Ovary (tissue), 9 donors: ENCODE data around the gene TTC9C. TPM values are rescaled to one million over a fixed set of nuclear protein-coding genes. Genes with fewer than 3 reads are reported as not detected.

Experiments
- DNase-seq, 5 donors: peaks; one replicate each; pipeline ENCODE4 v3.0.0-alpha.2; 2019 to 2020
- H3K27ac ChIP-seq, 2 donors: fragments of 200-600 bp; one replicate each; pipeline versions ENCODE4 v1.5.1 to v1.8.0; 2019 to 2022
- H3K27me3 ChIP-seq: fragments of 200-600 bp; one replicate; pipeline ENCODE4 v1.8.0; 2022
- H3K36me3 ChIP-seq: fragments of 200-600 bp; sonication (generic); one replicate; pipeline ENCODE4 v1.5.1; 2019
- H3K4me1 ChIP-seq: one replicate; pipeline ENCODE4 v1.8.1; 2013; ENCODE audit warnings: mild to moderate bottlenecking, moderate library complexity; ENCODE audit not compliant: insufficient read depth
- H3K4me3 ChIP-seq: fragments of 200-600 bp; sonication (generic); one replicate; pipeline ENCODE4 v1.5.1; 2017
- H3K9me3 ChIP-seq, 2 donors: fragments of 200-600 bp in 1 of 2; sonication (generic) in 1 of 2; one replicate each; pipeline versions ENCODE4 v1.5.1 to v1.8.1; 2013 to 2019; ENCODE audit warnings: mild to moderate bottlenecking in 1 of 2, moderate library complexity in 1 of 2
- EP300 ChIP-seq: sonication (generic); formaldehyde crosslinking; IDR thresholded peaks from one replicate; pipeline ENCODE4 v1.6.1; 2017; ENCODE audit warnings: antibody characterized with exemption
- POLR2A ChIP-seq: fragments of 450-650 bp; IDR thresholded peaks from one replicate; pipeline ENCODE4 v1.6.1; 2017; ENCODE audit warnings: antibody characterized with exemption, mild to moderate bottlenecking, moderate library complexity
- WGBS, 3 donors: extraction: QIAGEN DNeasy Blood & Tissue Kit in 1 of 3; methylation state at CpG; one replicate each; pipeline versions ENCODE4 v1.1.5 to v1.1.7; 2013 to 2017; 5-methylcytosine and 5-hydroxymethylcytosine counted together
- intact Hi-C, 4 donors: fragments of 100-400 bp; cut with DNase I; formaldehyde crosslinking; loops; one replicate each; pipeline versions ENCODE4 v1.11.0 to v1.15.1; 2022 to 2023
- polyA plus RNA-seq, 2 donors: library from polyadenylated mRNA; stranded (reverse); fragments of 200-250 nt in 1 of 2; fragments of 350-450 nt in 1 of 2; fragmentation: Illumina TruSeq in 1 of 2; extraction: RNeasy Lipid Tissue Mini Kit (QIAGEN cat#74804) in 1 of 2; gene quantifications; one replicate each; pipeline ENCODE4 v1.2.3, GENCODE V29; 2013 to 2014
- total RNA-seq, 7 donors: library from RNA; depleted of rRNA in 2 of 7; stranded (reverse); fragments of >200 nt in 2 of 7; fragmentation: NEBNext Ultra II Directional in 3 of 7; extraction: Animal tissue kit (Norgen Biotek cat#: 25700) in 3 of 7; gene quantifications; one replicate each; pipeline versions ENCODE4 v1.1.0 to v1.2.4, GENCODE V29; 2016 to 2023
- TF ChIP-seq, protein P1 (sequence below), 3 donors: fragments of 450-650 bp in 2 of 3; fragments of 200-600 bp in 1 of 3; IDR thresholded peaks; one replicate each; pipeline versions ENCODE4 v1.5.1 to v1.8.0; 2016 to 2022; ENCODE audit warnings: antibody characterized with exemption in 3 of 3, mild to moderate bottlenecking in 1 of 3
- donor health status: DM: no; HTN: no; CAD: no; lungs with moderate emphysema.
- donor health status: DM: no; HTN: no; CAD: no.
- donor health status: Bipolar disorder and iron deficiency.
- donor health status: DM: yes; HTN: yes; CAD: no.
- donor health status: DM: no; HTN: no; CAD: no.
- donor health status: DM: yes; HTN: yes; CAD: no.

Gene TTC9C
- total and polyA plus RNA-seq, 9 donors: 19.4 to 53.6 (median 30.5) TPM

DNA sequence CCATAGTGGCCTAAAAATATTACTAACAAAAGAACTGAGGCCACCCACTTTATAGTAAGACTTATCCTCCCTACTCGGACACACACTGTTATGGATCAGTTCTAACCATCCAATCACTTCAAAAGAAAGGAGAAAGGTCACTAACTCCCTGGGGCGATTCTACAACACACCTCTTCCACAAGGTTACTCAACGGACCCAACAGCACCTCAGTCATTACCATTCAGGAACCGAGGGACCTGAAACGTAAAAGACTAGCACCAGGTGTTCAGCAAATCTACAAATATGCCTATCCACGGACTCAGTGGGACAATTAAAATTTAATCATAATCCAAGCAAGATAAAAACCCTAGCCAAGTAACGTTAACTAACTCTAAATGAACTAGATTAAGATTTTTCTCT, 2.6 kb upstream of the TTC9C start:
- H3K4me1 ChIP-seq: peaks cover 3% of the 10 kb centered on the region
- H3K27me3 ChIP-seq: no peaks in the 10 kb centered on the region
- 0 to 1% (median 1%) methylated on average over 7 of the region's 7 CpGs for WGBS, 3 donors
- TF ChIP-seq POLR2A: no peak
- no peak for TF ChIP-seq EP300
- TF ChIP-seq, protein P1, sequence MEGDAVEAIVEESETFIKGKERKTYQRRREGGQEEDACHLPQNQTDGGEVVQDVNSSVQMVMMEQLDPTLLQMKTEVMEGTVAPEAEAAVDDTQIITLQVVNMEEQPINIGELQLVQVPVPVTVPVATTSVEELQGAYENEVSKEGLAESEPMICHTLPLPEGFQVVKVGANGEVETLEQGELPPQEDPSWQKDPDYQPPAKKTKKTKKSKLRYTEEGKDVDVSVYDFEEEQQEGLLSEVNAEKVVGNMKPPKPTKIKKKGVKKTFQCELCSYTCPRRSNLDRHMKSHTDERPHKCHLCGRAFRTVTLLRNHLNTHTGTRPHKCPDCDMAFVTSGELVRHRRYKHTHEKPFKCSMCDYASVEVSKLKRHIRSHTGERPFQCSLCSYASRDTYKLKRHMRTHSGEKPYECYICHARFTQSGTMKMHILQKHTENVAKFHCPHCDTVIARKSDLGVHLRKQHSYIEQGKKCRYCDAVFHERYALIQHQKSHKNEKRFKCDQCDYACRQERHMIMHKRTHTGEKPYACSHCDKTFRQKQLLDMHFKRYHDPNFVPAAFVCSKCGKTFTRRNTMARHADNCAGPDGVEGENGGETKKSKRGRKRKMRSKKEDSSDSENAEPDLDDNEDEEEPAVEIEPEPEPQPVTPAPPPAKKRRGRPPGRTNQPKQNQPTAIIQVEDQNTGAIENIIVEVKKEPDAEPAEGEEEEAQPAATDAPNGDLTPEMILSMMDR (IDR thresholded peaks at IDR 0.05): no peak
- no peaks in the 10 kb centered on the region for H3K36me3 ChIP-seq
- intact Hi-C loops: loop anchor here in 3 of 4 donors (5.0 kb wide), 3 partner anchors 48 to 117 kb away; partner anchors contain the start of genes LBHD1 (in 1 of the 3), UBXN1 (in 1 of the 3) and UQCC3 (in 1 of the 3)
- no peak overlapping the region for H3K27ac ChIP-seq
- DNase-seq: no peak
- peak overlapping the region; percentile 91 for H3K4me3 ChIP-seq
- H3K9me3 ChIP-seq: no peaks in the 10 kb centered on the region

DNA sequence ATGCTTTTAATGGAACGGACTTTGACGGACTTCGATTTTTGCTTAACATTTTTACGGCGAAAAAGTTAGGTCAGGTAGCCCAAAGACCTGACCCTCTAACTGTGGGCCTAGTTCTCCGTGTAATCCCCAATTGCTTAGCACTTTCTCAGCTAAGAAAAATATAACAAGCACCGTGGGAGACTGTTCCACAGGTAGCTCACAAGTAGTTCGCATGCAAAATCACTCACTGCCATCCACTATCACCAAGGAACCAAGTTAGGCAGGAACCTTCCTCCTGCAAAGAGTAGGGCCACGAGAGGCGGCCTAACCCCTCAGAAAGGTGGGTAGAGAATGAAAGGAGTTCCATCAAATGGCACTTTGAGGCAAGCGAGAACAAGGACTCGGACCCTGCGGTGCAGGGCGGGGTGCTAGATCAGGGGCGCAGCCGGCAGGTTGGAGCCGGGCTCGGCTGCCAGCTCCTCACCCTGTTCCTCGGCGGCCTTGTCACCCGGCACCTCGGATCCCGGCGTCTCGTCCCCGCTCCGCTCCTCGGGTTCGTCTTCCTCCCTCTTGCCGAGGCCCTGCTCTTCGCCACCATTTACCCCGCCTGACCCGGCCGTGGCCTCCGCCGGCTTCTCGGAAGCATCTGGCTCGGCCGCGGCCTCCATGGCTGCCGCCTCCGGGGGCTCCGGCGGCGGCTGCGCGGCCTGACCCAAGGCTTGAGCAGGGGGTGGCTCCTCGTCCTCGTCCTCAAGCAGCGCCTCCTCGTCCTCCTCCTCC, 2.0 kb upstream of the TTC9C start:
- WGBS, 3 donors: 0% methylated on average over 51 of the region's 51 CpGs
- H3K27me3 ChIP-seq: no peaks in the 10 kb centered on the region
- peaks cover 3% of the 10 kb centered on the region for H3K4me1 ChIP-seq
- H3K4me3 ChIP-seq: peak overlapping the region; percentile 91
- intact Hi-C loops: loop anchor here in 3 of 4 donors (5.0 kb wide), 3 partner anchors 49 to 116 kb away; partner anchors contain the start of genes LBHD1 (in 1 of the 3), UBXN1 (in 1 of the 3) and UQCC3 (in 1 of the 3)
- H3K36me3 ChIP-seq: no peaks in the 10 kb centered on the region
- H3K27ac ChIP-seq: peak overlapping the region; percentile 50 to 89
- DNase-seq: peak in 1 of 5 donors; percentile 28
- no peaks in the 10 kb centered on the region for H3K9me3 ChIP-seq
- TF ChIP-seq EP300: no peak
- TF ChIP-seq, protein P1 (IDR thresholded peaks at IDR 0.05): peak in 1 of 3 donors; percentile 6
- no peak for TF ChIP-seq POLR2A

DNA sequence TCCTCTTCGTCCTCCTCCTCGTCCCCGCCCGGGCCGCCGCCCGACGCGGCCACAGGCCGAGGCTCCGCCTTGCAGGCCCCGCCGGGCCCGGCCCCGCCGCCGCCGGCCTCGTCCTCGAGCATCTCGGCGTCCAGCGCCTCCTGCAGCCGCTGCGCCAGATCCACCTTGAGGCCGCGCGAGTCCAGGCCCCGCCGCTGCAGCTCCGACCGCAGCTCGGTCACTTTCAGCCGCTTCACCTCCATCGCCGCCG, 1.4 kb upstream of the TTC9C start:
- no peaks in the 10 kb centered on the region for H3K27me3 ChIP-seq
- DNase-seq: no peak
- WGBS, 3 donors: 0 to 1% (median 1%) methylated on average over 15 to 37 of the region's 37 CpGs
- H3K36me3 ChIP-seq: no peaks in the 10 kb centered on the region
- intact Hi-C loops: loop anchor here in 3 of 4 donors (5.0 kb wide), 3 partner anchors 50 to 115 kb away; partner anchors contain the start of genes LBHD1 (in 1 of the 3), UBXN1 (in 1 of the 3) and UQCC3 (in 1 of the 3)
- H3K9me3 ChIP-seq: no peaks in the 10 kb centered on the region
- TF ChIP-seq POLR2A (no peak), EP300 (no peak)
- TF ChIP-seq, protein P1 (IDR thresholded peaks at IDR 0.05): no peak
- peak overlapping the region; percentile 91 for H3K4me3 ChIP-seq
- peak overlapping the region; percentile 50 to 89 for H3K27ac ChIP-seq
- H3K4me1 ChIP-seq: peaks cover 3% of the 10 kb centered on the region

DNA sequence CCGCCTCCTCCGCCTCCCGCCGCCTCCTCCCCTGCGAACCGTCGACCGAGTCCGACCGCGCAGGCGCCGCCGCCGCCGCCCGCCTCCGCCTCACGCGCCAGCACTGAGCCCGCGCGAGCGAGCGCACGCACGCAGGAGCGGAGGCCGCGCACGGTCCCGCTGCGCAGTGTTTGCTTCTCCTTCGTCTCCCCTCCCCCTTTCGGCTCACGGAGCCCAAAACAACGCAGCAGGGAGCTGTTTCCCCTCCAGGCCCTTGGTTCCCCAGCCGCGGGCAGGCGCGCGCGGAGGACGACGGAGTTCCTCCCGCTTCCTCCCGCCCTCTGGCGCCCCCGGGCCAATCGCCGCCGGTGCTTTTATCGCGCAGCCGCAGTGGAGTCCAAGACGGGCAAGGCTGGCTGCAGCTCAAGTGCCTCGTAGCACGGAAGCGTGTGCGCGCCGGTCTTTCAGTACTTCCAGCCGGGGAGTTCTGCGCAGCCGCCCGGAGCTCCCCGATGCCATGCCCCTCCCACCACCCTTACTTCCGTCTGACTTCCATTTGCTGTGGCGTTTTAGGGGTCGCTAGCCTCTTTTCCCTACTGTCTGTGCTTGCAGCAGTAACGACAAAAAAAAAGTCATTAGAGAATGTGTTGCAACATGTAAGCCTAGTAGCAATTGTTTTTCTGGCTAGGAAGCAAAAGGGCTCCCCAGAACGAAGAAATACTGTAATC, 968 bp upstream of the TTC9C start, which contains the start of gene HNRNPUL2:
TSS of gene HNRNPUL2 (minus strand) at position 293 of the 707 bp plus-strand sequence. CDS start 301 bp downstream, outside the sequence.
- WGBS, 3 donors: 0 to 1% (median 0%) methylated on average over 69 to 72 of the region's 72 CpGs
- peak within 1 kb of the TSS; percentile 91 for H3K4me3 ChIP-seq
- TF ChIP-seq POLR2A (peak; percentile 82), EP300 (no peak)
- TF ChIP-seq, protein P1 (IDR thresholded peaks at IDR 0.05): peak in 1 of 3 donors; percentile 7
- no peaks in the 10 kb centered on the region for H3K27me3 ChIP-seq
- H3K27ac ChIP-seq: peak within 1 kb of the TSS; percentile 50 to 89
- intact Hi-C loops: loop anchor here in 3 of 4 donors (5.0 kb wide), 3 partner anchors 50 to 115 kb away; partner anchors contain the start of genes LBHD1 (in 1 of the 3), UBXN1 (in 1 of the 3) and UQCC3 (in 1 of the 3)
- DNase-seq: peak; percentile 98 to 99 (median 98)
- no peaks in the 10 kb centered on the region for H3K9me3 ChIP-seq
- H3K36me3 ChIP-seq: no peaks in the 10 kb centered on the region
- H3K4me1 ChIP-seq: peaks cover 3% of the 10 kb centered on the region
